ENCODE results near the gene MAMDC2.
"Not testable (repeated sequence)": the region's sequence is repeated elsewhere in the genome, so short reads cannot be mapped to it uniquely, and the experiment has no call there.

Gene MAMDC2

DNA sequence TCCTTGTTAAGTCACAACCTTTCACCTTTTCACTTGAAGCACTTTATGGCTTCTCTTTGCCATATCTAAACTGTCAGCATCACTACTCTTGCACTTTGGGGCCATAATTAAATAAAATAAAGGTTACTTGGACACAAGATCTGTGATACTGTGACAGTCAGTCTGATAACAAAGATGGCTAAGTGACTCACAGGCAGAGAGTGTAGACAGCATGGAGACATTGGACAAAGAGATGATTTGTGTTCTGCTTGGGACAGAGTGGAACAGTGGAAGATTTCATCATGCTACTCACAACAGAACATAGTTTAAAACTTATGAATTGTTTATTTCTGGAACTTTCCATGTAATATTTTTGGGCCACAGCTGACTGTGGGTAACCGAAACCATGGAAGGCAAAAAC is 133.5 kb downstream of the MAMDC2 start:
- TF ChIP-seq, protein P1, sequence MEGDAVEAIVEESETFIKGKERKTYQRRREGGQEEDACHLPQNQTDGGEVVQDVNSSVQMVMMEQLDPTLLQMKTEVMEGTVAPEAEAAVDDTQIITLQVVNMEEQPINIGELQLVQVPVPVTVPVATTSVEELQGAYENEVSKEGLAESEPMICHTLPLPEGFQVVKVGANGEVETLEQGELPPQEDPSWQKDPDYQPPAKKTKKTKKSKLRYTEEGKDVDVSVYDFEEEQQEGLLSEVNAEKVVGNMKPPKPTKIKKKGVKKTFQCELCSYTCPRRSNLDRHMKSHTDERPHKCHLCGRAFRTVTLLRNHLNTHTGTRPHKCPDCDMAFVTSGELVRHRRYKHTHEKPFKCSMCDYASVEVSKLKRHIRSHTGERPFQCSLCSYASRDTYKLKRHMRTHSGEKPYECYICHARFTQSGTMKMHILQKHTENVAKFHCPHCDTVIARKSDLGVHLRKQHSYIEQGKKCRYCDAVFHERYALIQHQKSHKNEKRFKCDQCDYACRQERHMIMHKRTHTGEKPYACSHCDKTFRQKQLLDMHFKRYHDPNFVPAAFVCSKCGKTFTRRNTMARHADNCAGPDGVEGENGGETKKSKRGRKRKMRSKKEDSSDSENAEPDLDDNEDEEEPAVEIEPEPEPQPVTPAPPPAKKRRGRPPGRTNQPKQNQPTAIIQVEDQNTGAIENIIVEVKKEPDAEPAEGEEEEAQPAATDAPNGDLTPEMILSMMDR (IDR thresholded peaks at IDR 0.05; ENCODE audit: low read depth, low read length, missing control alignments), result no peak
- no peak overlapping the region for H3K4me3 ChIP-seq (replicated peaks; ENCODE audit: low read depth, low read length)
- no peak for DNase-seq (ENCODE audit: extremely low read depth, low read depth)

DNA sequence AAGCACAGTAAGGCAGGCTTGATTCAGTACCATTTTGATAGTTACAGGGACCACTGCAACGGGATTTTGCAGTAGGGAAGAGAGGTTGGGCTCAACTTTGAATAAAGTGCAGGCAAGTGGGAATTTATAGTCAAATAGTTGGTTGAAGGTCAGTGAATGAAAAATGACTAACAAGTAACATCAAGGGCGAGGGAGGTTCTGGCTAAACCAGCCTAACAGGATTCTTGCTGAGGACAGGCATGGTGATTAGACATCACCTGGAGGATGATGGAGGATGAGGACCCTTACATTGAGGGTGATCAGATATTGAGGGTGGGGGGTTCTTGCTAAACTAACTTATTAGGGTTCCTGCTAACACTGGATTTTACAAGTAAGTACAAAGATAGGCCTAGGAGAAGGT is 149.1 kb downstream of the MAMDC2 start:
- H3K4me3 ChIP-seq (replicated peaks; ENCODE audit: low read depth, low read length), result no peak overlapping the region
- TF ChIP-seq, protein P1 (IDR thresholded peaks at IDR 0.05; ENCODE audit: low read depth, low read length, missing control alignments), result no peak
- no peak for DNase-seq (ENCODE audit: extremely low read depth, low read depth)

DNA sequence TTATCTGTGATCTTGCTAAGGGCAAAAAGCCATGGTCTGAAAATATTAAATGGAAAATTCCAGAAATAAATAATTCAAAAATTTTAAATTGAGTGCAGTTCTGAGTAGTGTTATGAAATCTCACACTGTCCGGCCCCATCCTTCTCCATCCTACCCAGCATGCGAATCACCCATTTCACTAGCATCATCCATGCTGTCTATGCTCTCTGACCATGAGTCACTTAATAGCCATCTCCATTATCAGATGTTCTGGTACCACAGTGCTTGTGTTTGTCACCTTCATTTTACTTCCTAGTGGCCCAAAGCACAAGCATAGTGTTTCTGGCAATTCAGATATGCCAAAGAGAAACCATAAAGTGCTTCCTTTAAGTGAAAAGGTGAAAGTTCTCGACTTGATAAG is 151.8 kb downstream of the MAMDC2 start:
- H3K4me3 ChIP-seq (replicated peaks; ENCODE audit: low read depth, low read length), result no peak overlapping the region
- DNase-seq (ENCODE audit: extremely low read depth, low read depth), result no peak
- TF ChIP-seq, protein P1 (IDR thresholded peaks at IDR 0.05; ENCODE audit: low read depth, low read length, missing control alignments), result no peak

DNA sequence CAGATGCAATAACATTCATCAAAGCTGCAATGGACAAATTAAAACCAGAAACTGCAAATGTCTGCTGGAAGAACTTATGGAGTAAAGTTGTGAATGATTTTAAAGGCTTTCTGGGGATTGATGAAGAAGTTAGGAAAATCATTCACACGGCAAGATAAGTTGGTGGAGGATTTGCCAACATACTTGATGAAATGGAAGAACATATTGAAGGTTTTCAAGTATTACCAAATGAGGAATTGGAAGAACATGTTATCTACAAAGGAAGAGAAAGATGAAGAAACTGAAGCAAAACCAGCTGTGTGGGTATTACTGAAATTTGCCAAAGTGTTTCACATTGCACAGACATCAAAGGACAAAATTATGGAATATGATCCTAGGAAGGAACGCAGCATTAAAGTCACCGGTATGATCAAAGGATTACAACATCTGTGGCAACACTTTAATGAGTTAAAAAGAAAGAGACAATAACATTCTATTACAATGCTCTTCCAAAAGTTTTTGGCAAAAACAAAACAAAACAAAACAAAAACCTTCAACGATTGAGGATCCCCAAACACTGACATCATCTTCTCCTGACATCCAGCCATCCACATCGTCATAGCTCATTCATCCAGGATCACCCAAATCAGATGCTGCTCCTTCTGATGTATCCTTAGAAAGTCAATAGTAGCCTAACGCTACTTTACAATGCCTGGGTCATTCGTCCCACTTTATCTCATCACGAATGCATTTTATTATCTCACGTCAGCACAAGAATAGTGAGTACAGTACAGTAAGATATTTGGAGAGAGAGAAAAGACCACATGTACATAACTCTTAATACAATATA is 153.8 kb downstream of the MAMDC2 start:
- DNase-seq (ENCODE audit: extremely low read depth, low read depth), result no peak
- H3K4me3 ChIP-seq (replicated peaks; ENCODE audit: low read depth, low read length), result no peak overlapping the region
- TF ChIP-seq, protein P1 (IDR thresholded peaks at IDR 0.05; ENCODE audit: low read depth, low read length, missing control alignments), result no peak

DNA sequence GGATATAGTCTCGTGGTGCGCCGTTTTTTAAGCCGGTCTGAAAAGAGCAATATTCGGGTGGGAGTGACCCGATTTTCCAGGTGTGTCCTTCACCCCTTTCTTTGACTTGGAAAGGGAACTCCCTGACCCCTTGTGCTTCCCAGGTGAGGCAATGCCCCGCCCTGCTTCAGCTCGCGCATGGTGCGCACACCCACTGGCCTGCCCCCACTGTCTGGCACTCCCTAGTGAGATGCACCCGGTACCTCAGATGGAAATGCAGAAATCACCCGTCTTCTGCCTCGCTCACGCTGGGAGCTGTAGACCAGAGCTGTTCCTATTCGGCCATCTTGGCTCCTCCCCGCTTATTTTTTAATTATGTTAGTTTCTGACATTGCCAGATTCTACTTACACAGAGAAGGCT is 161.1 kb downstream of the MAMDC2 start:
- H3K4me3 ChIP-seq (replicated peaks; ENCODE audit: low read depth, low read length); DNase-seq (ENCODE audit: extremely low read depth, low read depth): not testable (repeated sequence)

DNA sequence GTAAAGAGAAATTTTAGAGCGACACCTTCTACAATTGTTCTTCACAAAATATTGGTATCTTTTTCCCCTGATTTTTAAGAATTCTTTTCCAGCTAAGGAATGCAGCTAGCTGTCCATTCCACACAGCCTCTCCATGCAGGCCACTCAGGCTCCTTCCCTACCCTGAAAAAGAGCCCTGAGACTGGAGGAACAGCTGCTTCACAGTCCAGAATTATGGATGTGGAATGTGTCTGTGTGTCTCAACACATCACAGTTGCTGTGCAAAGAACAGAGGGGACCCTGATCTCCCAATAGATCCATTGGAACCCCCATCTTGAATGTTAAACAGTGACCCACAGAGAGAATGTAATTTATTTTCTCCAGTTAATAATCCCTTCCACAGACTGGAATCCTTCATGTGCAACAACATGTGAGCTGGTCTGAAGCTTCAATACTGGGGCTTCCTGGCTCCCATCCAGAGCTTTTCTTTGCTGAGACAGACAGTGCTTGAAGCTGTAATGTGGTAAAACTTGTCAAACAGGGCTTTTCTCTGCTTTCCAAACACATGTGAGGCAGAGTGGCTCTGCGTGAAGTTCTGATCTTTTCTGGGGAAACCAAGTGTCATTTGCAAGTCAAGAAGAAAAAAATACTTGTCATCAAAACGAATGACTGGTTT is 161.8 kb downstream of the MAMDC2 start:
- TF ChIP-seq, protein P1 (IDR thresholded peaks at IDR 0.05; ENCODE audit: low read depth, low read length, missing control alignments), result no peak
- no peak overlapping the region for H3K4me3 ChIP-seq (replicated peaks; ENCODE audit: low read depth, low read length)
- DNase-seq (ENCODE audit: extremely low read depth, low read depth), result no peak

DNA sequence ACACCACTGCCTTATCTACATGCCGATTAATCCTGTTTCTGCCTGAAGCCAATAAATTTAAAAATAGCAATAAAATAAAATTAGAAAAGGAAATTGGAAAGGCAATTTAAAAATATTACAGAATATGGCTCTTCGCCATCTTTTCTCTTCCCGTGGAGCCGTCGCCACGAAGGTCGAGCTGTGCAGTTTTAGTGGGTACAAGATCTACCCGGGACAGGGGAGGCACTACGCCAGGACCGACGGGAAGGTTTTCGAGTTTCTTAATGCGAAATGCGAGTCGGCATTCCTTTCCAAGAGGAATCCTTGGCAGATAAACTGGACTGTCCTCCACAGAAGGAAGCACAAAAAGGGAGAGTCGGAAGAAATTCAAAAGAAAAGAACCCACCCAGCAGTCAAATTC is 173.4 kb downstream of the MAMDC2 start:
- no peak for DNase-seq (ENCODE audit: extremely low read depth, low read depth)
- TF ChIP-seq, protein P1 (IDR thresholded peaks at IDR 0.05; ENCODE audit: low read depth, low read length, missing control alignments), result no peak
- H3K4me3 ChIP-seq (replicated peaks; ENCODE audit: low read depth, low read length), result no peak overlapping the region

Measured in HFF-Myc (cell line).